ENCODE data around the gene SLC35D1. TPM values are rescaled to one million over a fixed set of nuclear protein-coding genes. Genes with fewer than 3 reads are reported as not detected.

The SLC35D1 gene
- total and polyA plus RNA-seq, 9 of the 15 experiments (the other 6 are each of a cell fraction or from before 2014, with no cell fraction given), result 2.3 to 10.4 (median 6.4) TPM

DNA sequence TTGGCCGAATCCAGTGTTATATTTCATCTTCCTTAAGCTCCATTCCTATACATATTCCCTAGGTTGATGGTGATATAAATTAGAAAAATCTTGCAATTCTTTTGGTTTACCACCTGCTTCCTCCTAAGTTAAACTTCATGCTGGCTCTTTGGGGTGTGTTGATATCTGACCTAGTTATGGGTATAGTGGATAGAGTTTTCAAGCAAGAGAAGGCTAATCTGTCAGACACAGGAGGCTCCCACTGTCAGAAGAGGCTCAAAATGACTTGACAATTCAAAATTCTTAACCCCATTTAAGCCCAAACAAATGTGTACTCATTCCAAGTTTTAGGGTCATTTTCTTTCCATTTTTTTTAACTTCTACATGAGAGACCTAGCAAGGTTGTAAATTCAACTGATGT is 8.5 kb upstream of the SLC35D1 start:
- no peaks in the 10 kb centered on the region for H3K9me1 ChIP-seq (ENCODE audit: control insufficient read depth, insufficient read depth, low read length)
- peak in 2 of 4 experiments; percentile 29 to 35 for DNase-seq (ENCODE audit: extremely low read depth in 1 of 4, low spot score in 3 of 4)
- no peaks in the 10 kb centered on the region for H3K79me2 ChIP-seq (ENCODE audit: control insufficient read depth, insufficient read depth, low read length)
- no peaks in the 10 kb centered on the region for H3K27me3 ChIP-seq (ENCODE audit: control insufficient read depth in 2 of 2, insufficient read depth in 2 of 2, low read length in 2 of 2)
- ChIA-PET CTCF (ENCODE audit: low intra/inter-chr PET ratio) (no interaction called here), POLR2A (no interaction called here)
- in situ Hi-C loops (cut with MboI) (no loop called here), intact Hi-C loops (cut with micrococcal nuclease) (no loop called here)
- H3K27ac ChIP-seq (ENCODE audit: extremely low read depth, low read depth, low read length), result no peak overlapping the region
- H4K20me1 ChIP-seq (replicated peaks; ENCODE audit: control insufficient read depth, insufficient read depth, low read length), result no peaks in the 10 kb centered on the region
- no TSS peak for BruUV-seq (replicated peaks)
- peak overlapping the region; percentile 2; the same call in 1 of the 2 replicates for H2AFZ ChIP-seq (ENCODE audit: low read depth, low read length)
- H3K4me2 ChIP-seq (ENCODE audit: insufficient read depth, low read length), result no peak overlapping the region
- no peaks in the 10 kb centered on the region; the same call in 1 of the 2 replicates for H3K9me3 ChIP-seq (replicated peaks; ENCODE audit: control insufficient read depth, insufficient read depth, low read depth, low read length)
- H3K4me3 ChIP-seq, result no peak overlapping the region
- peaks cover 0 to 15% of the 10 kb centered on the region in 2 experiments; a peak in 2 of 5 replicates for H3K4me1 ChIP-seq (replicated peaks in 1 of 2; ENCODE audit: control insufficient read depth in 2 of 2, insufficient read depth in 2 of 2, low read length in 2 of 2)
- peak; percentile 40 for FAIRE-seq
- 47% methylated on average over 1 of the region's 1 CpG for WGBS (ENCODE audit: insufficient coverage, low coverage, missing lambda C conversion rate)
- no peaks in the 10 kb centered on the region for H3K36me3 ChIP-seq (ENCODE audit: control insufficient read depth, insufficient read depth, low read length)
- ATAC-seq, result peak; percentile 57
- no peak overlapping the region for H3K9ac ChIP-seq (ENCODE audit: insufficient read depth in 1 of 2, low read depth in 2 of 2, low read length in 2 of 2)
- peak; percentile 57 for TF ChIP-seq CBFA2T3 (IDR thresholded peaks at IDR 0.05)
- TF ChIP-seq IRF2 (CRISPR knock-in tag; IDR thresholded peaks at IDR 0.05), result no peak
- no peak for TF ChIP-seq DACH1 (IDR thresholded peaks at IDR 0.05; ENCODE audit: partially characterized antibody)
- TF ChIP-seq, protein P1, sequence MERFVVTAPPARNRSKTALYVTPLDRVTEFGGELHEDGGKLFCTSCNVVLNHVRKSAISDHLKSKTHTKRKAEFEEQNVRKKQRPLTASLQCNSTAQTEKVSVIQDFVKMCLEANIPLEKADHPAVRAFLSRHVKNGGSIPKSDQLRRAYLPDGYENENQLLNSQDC (CRISPR knock-in tag; IDR thresholded peaks at IDR 0.05), result no peak
- no peak for TF ChIP-seq CHD7 (IDR thresholded peaks at IDR 0.05; ENCODE audit: low read depth, low read length)
- no peak for TF ChIP-seq RBM14 (IDR thresholded peaks at IDR 0.05; ENCODE audit: borderline replicate concordance, insufficient read depth, low read depth, low read length)
- no peak for TF ChIP-seq TFE3 (CRISPR knock-in tag; IDR thresholded peaks at IDR 0.05)
- TF ChIP-seq NFRKB (IDR thresholded peaks at IDR 0.05; ENCODE audit: low read depth), result no peak
- TF ChIP-seq, protein P2, sequence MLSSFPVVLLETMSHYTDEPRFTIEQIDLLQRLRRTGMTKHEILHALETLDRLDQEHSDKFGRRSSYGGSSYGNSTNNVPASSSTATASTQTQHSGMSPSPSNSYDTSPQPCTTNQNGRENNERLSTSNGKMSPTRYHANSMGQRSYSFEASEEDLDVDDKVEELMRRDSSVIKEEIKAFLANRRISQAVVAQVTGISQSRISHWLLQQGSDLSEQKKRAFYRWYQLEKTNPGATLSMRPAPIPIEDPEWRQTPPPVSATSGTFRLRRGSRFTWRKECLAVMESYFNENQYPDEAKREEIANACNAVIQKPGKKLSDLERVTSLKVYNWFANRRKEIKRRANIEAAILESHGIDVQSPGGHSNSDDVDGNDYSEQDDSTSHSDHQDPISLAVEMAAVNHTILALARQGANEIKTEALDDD (IDR thresholded peaks at IDR 0.05), result 0 out of 2 replicates have a peak, but pooled peaks have one; percentile 21
